HEK293 (cell line): ENCODE data around the gene ELOVL1.

Source experiments
- CTCF ChIA-PET: fragments of 350-600 bp; formaldehyde crosslinking; extraction: SDS; loops from one replicate; lab custom pipeline; 2021; ENCODE audit warnings: antibody characterized with exemption; lab: Yijun Ruan, JAX
- POLR2A ChIA-PET: fragments of 300-600 bp; formaldehyde crosslinking; extraction: SDS; loops from one replicate; lab custom pipeline; 2020; ENCODE audit warnings: antibody characterized with exemption, inconsistent platforms; lab: Yijun Ruan, JAX
- H3K27ac ChIP-seq: fragments of 200-500 bp; sonication (Bioruptor generic); 2 replicates; pipeline ENCODE4 v1.5.1; 2014; ENCODE audit warnings: low read depth, low read length, control low read depth, inconsistent platforms; ENCODE audit errors: extremely low read depth
- H3K36me3 ChIP-seq, 2 experiments: fragments of 200-500 bp in 1 of 2; sonication (Bioruptor generic) in 1 of 2; 1 replicate in 1 of 2; 2 replicates in 1 of 2; pipeline ENCODE4 v1.5.1; 2014 to 2017; ENCODE audit warnings: inconsistent platforms in 2 of 2, low read length in 2 of 2; ENCODE audit not compliant: control insufficient read depth in 2 of 2, insufficient read depth in 1 of 2
- H3K4me1 ChIP-seq: fragments of 200-500 bp; sonication (Bioruptor generic); 2 replicates; pipeline ENCODE4 v1.5.1; 2014; ENCODE audit warnings: mild to moderate bottlenecking, low read length, inconsistent platforms; ENCODE audit not compliant: control insufficient read depth, insufficient read depth
- H3K4me3 ChIP-seq: 2 replicates; pipeline ENCODE4 v1.5.1; 2011; ENCODE audit warnings: low read depth, mild to moderate bottlenecking, control low read depth, low read length, moderate library complexity
- H3K9me3 ChIP-seq: fragments of 200-500 bp; sonication (Bioruptor generic); 2 replicates; pipeline ENCODE4 v1.5.1; 2014; ENCODE audit warnings: low read depth, low read length, inconsistent platforms; ENCODE audit not compliant: control insufficient read depth, insufficient read depth
- FEZF1 ChIP-seq: fragments of 450-650 bp; formaldehyde crosslinking; IDR thresholded peaks from 2 replicates; pipeline ENCODE4 v1.5.1; 2016; ENCODE audit warnings: missing biosample characterization, missing genetic modification characterization
- GLIS1 ChIP-seq: fragments of 450-650 bp; formaldehyde crosslinking; IDR thresholded peaks from 2 replicates; pipeline ENCODE4 v1.5.1; 2016; ENCODE audit warnings: missing biosample characterization, missing genetic modification characterization
- KLF17 ChIP-seq: fragments of 450-650 bp; formaldehyde crosslinking; IDR thresholded peaks from 2 replicates; pipeline ENCODE4 v1.5.1; 2016; ENCODE audit warnings: missing biosample characterization, missing genetic modification characterization
- MZF1 ChIP-seq: fragments of 450-650 bp; formaldehyde crosslinking; IDR thresholded peaks from 2 replicates; pipeline ENCODE4 v1.5.1; 2017; ENCODE audit warnings: missing biosample characterization, missing genetic modification characterization, borderline replicate concordance
- PBX3 ChIP-seq: sonication (generic); formaldehyde crosslinking; IDR thresholded peaks from 2 replicates; pipeline ENCODE4 v1.8.1; 2022; ENCODE audit warnings: mild to moderate bottlenecking, moderate library complexity, missing genetic modification reagents
- PRDM10 ChIP-seq: fragments of 450-650 bp; formaldehyde crosslinking; IDR thresholded peaks from 2 replicates; pipeline ENCODE4 v1.5.1; 2016; ENCODE audit warnings: missing biosample characterization, missing genetic modification characterization
- REPIN1 ChIP-seq: fragments of 450-650 bp; formaldehyde crosslinking; IDR thresholded peaks from 2 replicates; pipeline ENCODE4 v1.5.1; 2017; ENCODE audit warnings: missing biosample characterization, missing genetic modification characterization, low read depth
- SETDB1 ChIP-seq: IDR thresholded peaks from one replicate; pipeline ENCODE4 v1.6.1; 2017; ENCODE audit warnings: mild to moderate bottlenecking, low read length, moderate library complexity, mixed read lengths; ENCODE audit not compliant: insufficient read length
- ZIC2 ChIP-seq: fragments of 450-650 bp; formaldehyde crosslinking; IDR thresholded peaks from 2 replicates; pipeline ENCODE4 v1.5.1; 2016; ENCODE audit warnings: missing biosample characterization, missing genetic modification characterization
- ZNF10 ChIP-seq: fragments of 450-650 bp; formaldehyde crosslinking; IDR thresholded peaks from 2 replicates; pipeline ENCODE4 v1.5.1; 2017; ENCODE audit warnings: missing biosample characterization, missing genetic modification characterization
- ZNF132 ChIP-seq: fragments of 450-650 bp; formaldehyde crosslinking; IDR thresholded peaks from 2 replicates; pipeline ENCODE4 v1.5.1; 2017; ENCODE audit warnings: missing biosample characterization, missing genetic modification characterization, borderline replicate concordance
- ZNF324 ChIP-seq: fragments of 450-650 bp; formaldehyde crosslinking; IDR thresholded peaks from 2 replicates; pipeline ENCODE4 v1.5.1; 2016; ENCODE audit warnings: missing biosample characterization, missing genetic modification characterization
- ZNF335 ChIP-seq: fragments of 450-650 bp; formaldehyde crosslinking; conservative IDR thresholded peaks from 2 replicates; pipeline ENCODE4 v1.5.1; 2016; ENCODE audit warnings: missing biosample characterization, missing genetic modification characterization
- ZNF394 ChIP-seq: fragments of 450-650 bp; formaldehyde crosslinking; IDR thresholded peaks from 2 replicates; pipeline ENCODE4 v1.5.1; 2016; ENCODE audit warnings: missing biosample characterization, missing genetic modification characterization, mild to moderate bottlenecking, moderate library complexity, borderline replicate concordance
- ZNF514 ChIP-seq: fragments of 450-650 bp; formaldehyde crosslinking; IDR thresholded peaks from 2 replicates; pipeline ENCODE4 v1.5.1; 2016; ENCODE audit warnings: missing biosample characterization, missing genetic modification characterization
- ZNF544 ChIP-seq: fragments of 450-650 bp; formaldehyde crosslinking; IDR thresholded peaks from 2 replicates; pipeline ENCODE4 v1.5.0; 2017; ENCODE audit warnings: missing biosample characterization, missing genetic modification characterization
- ZNF560 ChIP-seq: fragments of 450-650 bp; formaldehyde crosslinking; IDR thresholded peaks from 2 replicates; pipeline ENCODE4 v1.5.1; 2017; ENCODE audit warnings: missing biosample characterization, missing genetic modification characterization, borderline replicate concordance
- ZNF585B ChIP-seq: fragments of 450-650 bp; formaldehyde crosslinking; IDR thresholded peaks from 2 replicates; pipeline ENCODE4 v1.5.1; 2016; ENCODE audit warnings: missing biosample characterization, missing genetic modification characterization
- ZNF621 ChIP-seq: fragments of 450-650 bp; formaldehyde crosslinking; IDR thresholded peaks from 2 replicates; pipeline ENCODE4 v1.5.1; 2017; ENCODE audit warnings: missing biosample characterization, missing genetic modification characterization
- ZNF785 ChIP-seq: fragments of 450-650 bp; formaldehyde crosslinking; IDR thresholded peaks from 2 replicates; pipeline ENCODE4 v1.5.1; 2016; ENCODE audit warnings: missing biosample characterization, missing genetic modification characterization
- ZSCAN23 ChIP-seq: fragments of 450-650 bp; formaldehyde crosslinking; IDR thresholded peaks from 2 replicates; pipeline ENCODE4 v1.5.1; 2016; ENCODE audit warnings: missing biosample characterization, missing genetic modification characterization
- ZSCAN5A ChIP-seq: fragments of 450-650 bp; formaldehyde crosslinking; IDR thresholded peaks from 2 replicates; pipeline ENCODE4 v1.5.1; 2016; ENCODE audit warnings: missing biosample characterization, missing genetic modification characterization

The ELOVL1 gene

GRCh38 chr1:43382027-43382779, 14.4 kb upstream of the ELOVL1 start (continued):
- TF ChIP-seq PRDM10 (tag by site-specific recombination) (peak; percentile 82), ZNF785 (tag by site-specific recombination) (no peak), ZIC2 (tag by site-specific recombination) (peak; percentile 94), ZNF10 (tag by site-specific recombination) (no peak), GLIS1 (0 out of 2 replicates have a peak, but pooled peaks have one; percentile 35), ZNF335 (no peak), FEZF1 (tag by site-specific recombination) (no peak), SETDB1 (no peak), ZNF621 (no peak), KLF17 (no peak), ZSCAN5A (tag by site-specific recombination) (no peak), REPIN1 (tag by site-specific recombination) (no peak), MZF1 (peak; percentile 85; the same call in 1 of the 2 replicates), ZNF132 (tag by site-specific recombination) (no peak)

- POLR2A ChIA-PET = interaction anchor here (1.4 kb wide), 1 partner anchor 13 kb away, joined by 5 read pairs; the partner anchor contains the start of gene ELOVL1
- Histone ChIP-seq H3K4me1 (no peaks in the 10 kb centered on the region), H3K9me3 (no peaks in the 10 kb centered on the region)
- TF ChIP-seq ZNF560 (tag by site-specific recombination) = no peak
- TF ChIP-seq ZNF514 (tag by site-specific recombination) = no peak
- TF ChIP-seq, all 188 proteins: peak for 0
- H3K27ac ChIP-seq = no peak overlapping the region
- no peak overlapping the region for H3K4me3 ChIP-seq
- CTCF ChIA-PET = no interaction called here
- peaks cover 11 to 58% of the 10 kb centered on the region in 2 experiments; a peak in 2 of 3 replicates for H3K36me3 ChIP-seq
Observed at GRCh38 chr1:43381612-43382011, 13.8 kb upstream of the ELOVL1 start.

GRCh38 chr1:43379476-43379875, 11.7 kb upstream of the ELOVL1 start:
- Histone ChIP-seq H3K9me3 (no peaks in the 10 kb centered on the region), H3K36me3 (peaks cover 4 to 37% of the 10 kb centered on the region in 2 experiments; a peak in 1 of 3 replicates), H3K4me1 (no peaks in the 10 kb centered on the region), H3K27ac (no peak overlapping the region), H3K4me3 (no peak overlapping the region)
- ChIA-PET POLR2A (interaction anchor here (3.1 kb wide), 1 partner anchor 11 kb away, joined by 9 read pairs; the partner anchor contains the start of gene ELOVL1), CTCF (interaction anchor here (0.6 to 1.2 kb wide), 2 partner anchors 142 to 281 kb away, joined by 3 read pairs; no protein-coding TSS in a partner anchor)
- no peak for TF ChIP-seq ZNF324
- TF ChIP-seq ZNF394 = no peak
- TF ChIP-seq ZNF585B (tag by site-specific recombination) = no peak
- TF ChIP-seq ZNF544 (tag by site-specific recombination) = no peak
- no peak for TF ChIP-seq PBX3 (CRISPR knock-in tag)
- no peak for TF ChIP-seq ZNF132 (tag by site-specific recombination)
- TF ChIP-seq ZSCAN23 (tag by site-specific recombination) = no peak
